ENCODE measurements around the gene SLC25A47.
A peak's percentile ranks its signal among the peaks of the same experiment; 100 is the strongest.
"Not testable (repeated sequence)": the region's sequence is repeated elsewhere in the genome, so short reads cannot be mapped to it uniquely, and the experiment has no call there.

Gene SLC25A47

GRCh38 chr14:100290607-100291304, 32.4 kb upstream of the SLC25A47 start:
- no peak for DNase-seq

- DNase-seq: no peak
Observed at GRCh38 chr14:100291305-100292075, 31.6 kb upstream of the SLC25A47 start.

- no peak for DNase-seq
Observed at GRCh38 chr14:100292301-100292775, 30.8 kb upstream of the SLC25A47 start.

DNA sequence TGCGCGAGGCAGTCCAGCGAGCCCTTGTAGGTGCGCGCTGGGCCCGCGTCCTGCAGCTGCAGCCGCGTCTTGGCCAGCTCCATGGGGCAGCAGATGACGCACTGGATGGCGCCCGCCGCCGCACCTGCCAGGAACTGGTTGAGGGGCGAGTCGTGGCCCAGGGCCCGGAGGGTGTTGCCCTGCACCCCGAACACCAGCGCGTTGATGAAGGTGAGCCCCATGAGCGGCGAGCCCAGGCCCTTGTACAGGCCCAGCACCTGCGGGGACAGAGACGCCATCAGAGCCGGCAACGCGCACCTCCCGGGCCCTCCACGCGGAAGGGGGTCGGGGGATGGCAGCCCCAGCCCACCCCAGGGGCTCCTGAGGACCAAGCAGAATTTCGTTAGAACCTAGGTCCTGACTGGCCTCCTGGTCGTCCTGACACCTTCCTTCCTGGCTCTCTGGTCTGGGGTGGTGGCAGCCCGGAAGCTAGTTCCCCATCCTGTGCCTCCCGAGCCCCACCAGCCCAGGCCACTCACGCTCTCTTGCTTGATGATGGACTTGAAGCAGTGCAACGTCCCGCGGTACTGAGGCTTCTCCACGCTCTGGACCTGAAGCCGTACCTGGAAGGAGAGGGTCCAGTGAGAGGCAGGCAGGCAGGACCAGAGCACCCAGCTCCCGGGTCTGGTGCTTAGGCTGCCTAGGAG, 30.2 kb upstream of the SLC25A47 start:
- no peak for DNase-seq

- no peak for DNase-seq
Observed at GRCh38 chr14:100293497-100294212, 29.5 kb upstream of the SLC25A47 start.

- no peak for DNase-seq
Observed at GRCh38 chr14:100294213-100294962, 28.8 kb upstream of the SLC25A47 start.

DNA sequence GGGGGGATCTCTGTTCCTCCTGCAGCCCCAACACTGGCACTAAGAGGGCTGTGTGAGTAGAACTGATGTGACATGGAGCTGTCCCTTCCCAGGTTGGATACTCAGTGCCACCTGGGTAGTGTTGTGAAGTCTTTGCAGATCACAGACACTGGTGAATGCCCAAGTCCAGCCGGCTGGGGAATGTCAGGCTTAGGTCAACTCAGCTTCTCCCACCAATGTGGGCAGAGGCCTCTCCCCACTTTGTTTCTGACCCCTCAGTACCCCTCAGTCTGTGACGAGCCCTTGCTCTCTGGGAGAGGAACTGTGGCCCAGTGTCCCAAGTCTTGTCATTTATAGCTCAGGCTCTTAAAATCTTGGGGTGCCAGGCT, 28.2 kb upstream of the SLC25A47 start:
- no peak for DNase-seq

GRCh38 chr14:100295376-100296105, 27.6 kb upstream of the SLC25A47 start:
- DNase-seq: no peak

DNA sequence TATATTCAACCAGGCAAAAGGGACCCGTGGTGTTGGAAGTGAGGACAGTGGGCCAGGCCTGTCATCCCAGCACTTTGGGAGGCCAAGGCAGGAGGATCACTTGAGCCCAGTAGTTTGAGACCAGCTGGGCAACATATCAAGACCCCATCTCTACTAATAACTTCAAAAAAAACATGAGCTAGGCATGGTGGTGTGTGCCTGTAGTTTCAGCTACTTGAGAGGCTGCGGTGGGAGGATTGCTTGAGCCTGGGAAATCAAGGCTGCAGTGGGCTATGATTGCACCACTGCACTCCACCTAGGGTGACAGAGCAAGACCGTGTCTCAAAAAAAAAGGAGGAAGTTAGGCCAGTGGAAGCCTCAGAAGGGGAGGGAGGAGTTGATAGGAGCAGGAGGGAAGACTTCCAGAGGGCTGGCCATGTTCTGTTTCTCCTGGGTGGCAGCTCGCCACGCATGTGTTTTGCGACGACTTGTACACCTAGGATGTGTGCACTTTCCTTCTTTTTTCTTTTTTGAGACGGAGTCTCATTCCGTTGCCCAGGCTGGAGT, 27.0 kb upstream of the SLC25A47 start:
- DNase-seq: no peak

DNA sequence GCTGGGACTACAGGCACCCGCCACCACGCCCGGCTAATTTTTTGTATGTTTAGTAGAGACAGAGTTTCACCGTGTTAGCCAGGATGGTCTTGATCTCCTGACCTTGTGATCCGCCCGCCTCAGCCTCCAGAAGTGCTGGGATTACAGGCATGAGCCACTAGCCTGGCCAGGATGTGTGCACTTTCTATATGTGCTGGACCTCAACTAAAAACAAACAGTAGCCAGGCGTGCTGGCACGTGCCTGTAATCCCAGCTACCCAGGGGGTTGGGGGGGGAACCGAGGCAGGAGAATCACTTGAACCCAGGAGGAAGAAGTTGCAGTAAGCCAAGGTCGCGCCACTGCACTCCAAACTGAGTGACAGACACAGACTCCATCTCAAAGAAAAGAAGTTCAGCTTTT, 26.4 kb upstream of the SLC25A47 start:
- not testable (repeated sequence) for DNase-seq

DNA sequence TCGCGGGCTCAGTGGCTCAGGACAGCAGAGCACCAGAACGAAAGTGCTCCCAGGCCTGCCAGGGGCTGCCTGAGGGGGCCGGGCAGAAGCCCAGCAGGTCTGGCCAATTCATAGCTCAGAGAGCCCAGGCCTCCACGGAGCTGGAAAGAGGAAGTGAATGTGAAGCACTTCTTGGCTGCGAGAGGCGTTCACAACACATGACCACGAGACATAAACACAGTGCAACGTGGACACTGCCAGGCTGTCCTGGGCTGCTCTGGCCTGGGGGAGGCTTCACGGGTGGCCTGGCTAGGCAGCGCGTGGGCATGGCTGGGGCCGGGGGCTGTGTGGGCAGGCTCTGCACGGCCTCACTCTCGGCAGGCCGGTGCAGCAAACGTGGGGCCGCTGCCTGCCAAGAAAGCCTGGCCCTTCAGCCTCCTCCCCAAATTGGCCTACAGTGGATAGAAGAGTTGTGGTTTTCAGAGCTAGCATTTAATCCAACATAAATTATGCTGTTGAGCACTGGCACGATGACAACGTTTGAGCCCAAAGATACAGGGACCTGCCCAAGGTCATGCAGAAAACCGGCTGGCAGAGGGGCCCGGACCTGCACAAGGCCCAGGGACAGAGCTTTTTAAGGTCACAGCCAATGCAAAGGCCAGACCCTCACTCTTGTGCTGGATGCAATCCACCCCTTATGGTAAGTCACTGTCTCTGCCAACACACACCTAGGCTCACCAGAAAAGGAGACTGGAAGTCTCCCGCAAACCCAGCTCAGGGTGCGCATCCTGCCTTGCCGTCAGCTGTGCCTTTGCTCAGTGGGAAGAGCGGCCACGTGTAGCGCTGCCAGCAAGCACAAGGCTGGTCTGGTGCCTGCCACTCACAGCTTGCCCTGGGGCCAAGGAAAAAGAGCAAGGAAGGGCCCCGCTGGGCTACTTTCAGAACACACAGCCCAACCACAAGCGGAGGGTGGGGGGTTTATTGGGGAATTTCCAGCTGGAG, 25.5 kb upstream of the SLC25A47 start:
- no peak for DNase-seq

- no peak for DNase-seq
Observed at GRCh38 chr14:100298551-100299237, 24.4 kb upstream of the SLC25A47 start.

- no peak for DNase-seq
Observed at GRCh38 chr14:100299238-100299560, 23.9 kb upstream of the SLC25A47 start.

GRCh38 chr14:100302616-100303015, 20.5 kb upstream of the SLC25A47 start:
- no peak for DNase-seq

DNA sequence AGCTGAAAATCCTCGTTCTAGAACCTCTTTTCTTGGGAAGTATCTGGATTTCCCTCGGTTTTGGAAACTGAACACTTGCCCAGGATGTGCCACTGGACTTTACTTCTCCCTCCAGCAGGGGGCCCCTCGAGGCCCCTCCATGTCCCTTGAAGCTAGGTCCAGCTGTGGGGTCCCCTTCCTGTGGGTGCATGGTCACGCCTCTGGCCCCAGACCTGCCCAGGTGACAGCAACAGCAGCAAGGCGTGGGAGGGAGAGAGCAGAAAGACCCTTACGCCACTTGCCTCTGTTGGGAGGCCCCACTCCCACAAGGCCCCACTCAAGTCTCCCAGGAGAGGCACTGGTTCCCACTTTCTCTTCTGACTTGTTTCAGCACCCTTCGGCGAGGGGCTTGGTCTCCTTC, 20.0 kb upstream of the SLC25A47 start:
- no peak for DNase-seq

DNA sequence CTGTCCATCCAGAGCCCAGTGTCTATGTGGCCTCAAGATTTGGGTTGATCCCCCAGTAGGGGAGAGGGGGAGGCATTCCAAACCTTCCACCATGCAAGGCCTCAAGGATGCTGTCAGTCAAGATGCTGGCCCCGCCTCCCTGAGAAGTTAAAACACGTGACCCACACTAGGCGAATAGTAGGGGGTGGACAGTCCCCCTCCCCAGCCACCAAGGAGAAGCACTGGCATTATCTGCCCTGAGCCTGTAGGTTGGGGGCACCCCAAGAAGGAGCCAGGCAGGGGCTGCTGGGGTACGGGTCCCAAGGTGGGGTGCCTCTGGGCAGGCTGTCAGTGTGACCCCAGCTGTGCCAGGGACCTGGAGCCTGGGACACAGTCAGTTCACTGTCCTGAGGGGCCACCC, 19.2 kb upstream of the SLC25A47 start:
- DNase-seq: no peak

- DNase-seq: peak; percentile 42
Observed at GRCh38 chr14:100304825-100305323, 18.3 kb upstream of the SLC25A47 start.

- no peak for DNase-seq
Observed at GRCh38 chr14:100305324-100306100, 17.6 kb upstream of the SLC25A47 start.

Data from NCI-H510A (cell line).